Breast epithelium (tissue), 3 donors: ENCODE results near the gene GRIP1.

Experiments
- CTCF ChIP-seq, 3 donors: fragments of 450-650 bp; IDR thresholded peaks; one replicate each; pipeline ENCODE4 v1.5.1; 2016 to 2017; ENCODE audit warnings: antibody characterized with exemption in 3 of 3, mild to moderate bottlenecking in 3 of 3, moderate library complexity in 3 of 3
- POLR2A ChIP-seq: fragments of 450-650 bp; IDR thresholded peaks from one replicate; pipeline ENCODE4 v1.6.1; 2016; ENCODE audit warnings: antibody characterized with exemption, mild to moderate bottlenecking, moderate library complexity

GRCh38 chr12:66491853-66492252 lies 187.0 kb downstream of the GRIP1 start:
- no peak for TF ChIP-seq CTCF (IDR thresholded peaks at IDR 0.05)
- no peak for TF ChIP-seq POLR2A
